Upper lobe of right lung (tissue), 1 donor: ENCODE data around the gene MAP3K9. TPM values are rescaled to one million over a fixed set of nuclear protein-coding genes. Genes with fewer than 3 reads are reported as not detected.
"Not testable (repeated sequence)": the region's sequence is repeated elsewhere in the genome, so short reads cannot be mapped to it uniquely, and the experiment has no call there.

Experiments used
- ATAC-seq: fragments of 200-7000 bp; cut with Tn5 transposase; one replicate; pipeline ENCODE4 v1.9.1; 2020; ENCODE audit warnings: mild to moderate bottlenecking, moderate library complexity
- DNase-seq: peaks from one replicate; pipeline ENCODE4 v3.0.0-alpha.2; 2020
- H3K27ac ChIP-seq: fragments of 200-600 bp; one replicate; pipeline ENCODE4 v1.8.0; 2022
- H3K27me3 ChIP-seq: fragments of 200-600 bp; one replicate; pipeline ENCODE4 v1.8.0; 2022; ENCODE audit warnings: mild to moderate bottlenecking
- H3K36me3 ChIP-seq: fragments of 200-600 bp; one replicate; pipeline ENCODE4 v1.8.0; 2022
- H3K4me1 ChIP-seq: fragments of 200-600 bp; one replicate; pipeline ENCODE4 v1.8.0; 2022
- H3K4me3 ChIP-seq: fragments of 200-600 bp; one replicate; pipeline ENCODE4 v1.8.0; 2022; ENCODE audit warnings: mild to moderate bottlenecking
- H3K9me3 ChIP-seq: fragments of 200-600 bp; one replicate; pipeline ENCODE4 v1.8.0; 2022
- intact Hi-C: fragments of 100-400 bp; cut with DNase I; formaldehyde crosslinking; loops from one replicate; pipeline ENCODE4 v1.11.0; 2022
- total RNA-seq: library from RNA; stranded (reverse); fragmentation: NEBNext Ultra II Directional; extraction: Animal tissue kit (Norgen Biotek cat#: 25700); gene quantifications from one replicate; pipeline ENCODE4 v1.2.1, GENCODE V29; 2021
- TF ChIP-seq, protein P1 (sequence below): fragments of 200-600 bp; IDR thresholded peaks from one replicate; pipeline ENCODE4 v1.8.0; 2022; ENCODE audit warnings: antibody characterized with exemption
- donor health status: DM: no; HTN: yes; CAD: no; lungs with severe emphysema.

MAP3K9 gene
- total RNA-seq, 1 donor from 2014 or later, result 12.0 TPM

DNA sequence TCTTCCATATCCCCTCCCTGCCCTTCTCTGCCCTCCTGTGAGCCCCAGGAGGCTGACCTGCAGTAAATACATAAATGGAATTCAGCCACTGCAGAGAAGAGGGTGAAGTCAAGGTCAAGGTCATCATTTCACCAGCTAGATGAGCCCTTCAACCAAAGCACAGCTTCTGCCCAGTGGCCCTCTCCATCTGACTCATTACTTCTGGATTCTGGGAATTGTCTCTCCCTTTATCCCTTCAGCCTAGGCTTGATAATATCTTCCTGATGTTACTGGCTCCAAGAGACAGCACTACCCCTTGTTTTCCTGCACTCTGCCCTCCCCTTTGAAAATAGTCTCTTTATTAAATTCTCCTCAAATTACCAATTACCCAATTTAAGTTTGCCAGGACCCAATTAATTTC lies 103.1 kb downstream of the MAP3K9 start:
- TF ChIP-seq, protein P1, sequence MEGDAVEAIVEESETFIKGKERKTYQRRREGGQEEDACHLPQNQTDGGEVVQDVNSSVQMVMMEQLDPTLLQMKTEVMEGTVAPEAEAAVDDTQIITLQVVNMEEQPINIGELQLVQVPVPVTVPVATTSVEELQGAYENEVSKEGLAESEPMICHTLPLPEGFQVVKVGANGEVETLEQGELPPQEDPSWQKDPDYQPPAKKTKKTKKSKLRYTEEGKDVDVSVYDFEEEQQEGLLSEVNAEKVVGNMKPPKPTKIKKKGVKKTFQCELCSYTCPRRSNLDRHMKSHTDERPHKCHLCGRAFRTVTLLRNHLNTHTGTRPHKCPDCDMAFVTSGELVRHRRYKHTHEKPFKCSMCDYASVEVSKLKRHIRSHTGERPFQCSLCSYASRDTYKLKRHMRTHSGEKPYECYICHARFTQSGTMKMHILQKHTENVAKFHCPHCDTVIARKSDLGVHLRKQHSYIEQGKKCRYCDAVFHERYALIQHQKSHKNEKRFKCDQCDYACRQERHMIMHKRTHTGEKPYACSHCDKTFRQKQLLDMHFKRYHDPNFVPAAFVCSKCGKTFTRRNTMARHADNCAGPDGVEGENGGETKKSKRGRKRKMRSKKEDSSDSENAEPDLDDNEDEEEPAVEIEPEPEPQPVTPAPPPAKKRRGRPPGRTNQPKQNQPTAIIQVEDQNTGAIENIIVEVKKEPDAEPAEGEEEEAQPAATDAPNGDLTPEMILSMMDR, result no peak
- Histone ChIP-seq H3K4me3 (no peak overlapping the region), H3K27me3 (no peaks in the 10 kb centered on the region), H3K27ac (no peak overlapping the region), H3K36me3 (no peaks in the 10 kb centered on the region), H3K9me3 (no peaks in the 10 kb centered on the region), H3K4me1 (no peaks in the 10 kb centered on the region)
- intact Hi-C loops, result no loop called here
- ATAC-seq, result no peak
- DNase-seq, result no peak

DNA sequence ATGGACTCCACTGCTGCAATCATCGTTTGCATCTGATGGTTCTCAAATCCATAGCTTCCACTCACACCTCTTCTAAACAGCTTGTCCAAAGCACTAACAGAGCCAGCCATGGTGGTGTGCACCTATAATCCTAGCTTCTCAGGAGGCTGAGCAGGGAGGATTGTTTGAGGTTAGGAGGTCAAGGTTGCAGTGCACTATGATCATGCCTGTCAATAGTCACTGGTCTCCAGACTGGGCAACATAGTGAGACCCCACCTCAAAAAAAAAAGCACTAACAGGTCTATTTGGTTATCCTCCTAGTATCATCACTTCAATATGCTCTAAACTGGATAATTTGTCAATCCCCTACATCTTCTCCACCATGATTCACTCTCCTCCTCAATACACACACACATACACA lies 104.4 kb downstream of the MAP3K9 start:
- Histone ChIP-seq H3K36me3 (no peaks in the 10 kb centered on the region), H3K4me3 (no peak overlapping the region), H3K4me1 (no peaks in the 10 kb centered on the region), H3K27me3 (no peaks in the 10 kb centered on the region), H3K9me3 (no peaks in the 10 kb centered on the region), H3K27ac (no peak overlapping the region)
- intact Hi-C loops, result no loop called here
- DNase-seq, result no peak
- TF ChIP-seq, protein P1, result no peak
- no peak for ATAC-seq

DNA sequence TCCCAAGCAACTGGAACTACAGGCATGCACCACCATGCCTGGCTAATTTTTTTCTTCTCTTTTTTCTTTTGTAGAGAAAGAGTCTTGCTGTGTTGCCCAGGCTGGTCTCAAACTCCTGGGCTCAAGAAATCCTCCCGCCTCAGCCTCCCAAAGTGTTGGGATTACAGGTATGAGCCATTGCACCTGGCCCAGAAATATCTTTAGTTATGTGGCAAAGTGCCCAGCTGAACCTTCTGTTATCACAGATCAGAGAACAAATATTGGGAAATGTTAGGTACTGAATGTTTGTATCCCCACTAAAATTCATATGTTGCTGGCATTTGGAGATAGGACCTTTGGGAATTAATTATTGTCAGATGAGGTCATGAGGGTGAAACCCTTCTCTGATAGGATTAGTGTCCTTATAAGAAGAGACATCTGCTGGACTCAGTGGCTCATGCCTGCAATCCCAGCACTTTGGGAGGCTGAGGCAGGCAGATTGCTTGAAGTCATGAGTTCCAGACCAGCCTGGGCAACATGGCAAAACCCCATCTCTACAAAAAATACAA lies 105.6 kb downstream of the MAP3K9 start:
- H3K36me3 ChIP-seq, intact Hi-C loops, H3K4me1 ChIP-seq, H3K27me3 ChIP-seq, ATAC-seq, H3K9me3 ChIP-seq, H3K27ac ChIP-seq, H3K4me3 ChIP-seq, DNase-seq: not testable (repeated sequence)

DNA sequence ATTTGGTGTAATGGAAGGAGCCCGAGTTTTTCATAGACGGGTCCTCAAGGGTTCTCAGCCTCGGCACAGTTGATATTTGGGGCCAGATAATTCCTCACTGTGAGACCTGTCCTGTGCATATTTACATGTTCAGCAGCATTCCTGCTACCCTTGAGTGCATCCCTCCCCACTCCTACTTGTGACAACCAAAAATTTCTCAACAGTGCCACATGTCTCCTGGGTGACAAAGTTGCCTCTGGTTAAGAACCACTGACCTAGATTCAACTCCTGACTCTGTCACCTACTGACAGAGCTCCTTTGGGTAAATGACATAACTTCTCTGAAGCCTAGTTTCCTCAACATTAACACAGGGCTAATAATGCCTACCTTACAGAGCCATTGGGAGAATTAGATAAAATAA lies 107.2 kb downstream of the MAP3K9 start:
- Histone ChIP-seq H3K4me3 (no peak overlapping the region), H3K4me1 (peaks cover 7% of the 10 kb centered on the region), H3K27me3 (no peaks in the 10 kb centered on the region), H3K27ac (no peak overlapping the region), H3K36me3 (no peaks in the 10 kb centered on the region), H3K9me3 (no peaks in the 10 kb centered on the region)
- TF ChIP-seq, protein P1, result no peak
- DNase-seq (no peak), ATAC-seq (peak; percentile 66)
- intact Hi-C loops, result no loop called here

DNA sequence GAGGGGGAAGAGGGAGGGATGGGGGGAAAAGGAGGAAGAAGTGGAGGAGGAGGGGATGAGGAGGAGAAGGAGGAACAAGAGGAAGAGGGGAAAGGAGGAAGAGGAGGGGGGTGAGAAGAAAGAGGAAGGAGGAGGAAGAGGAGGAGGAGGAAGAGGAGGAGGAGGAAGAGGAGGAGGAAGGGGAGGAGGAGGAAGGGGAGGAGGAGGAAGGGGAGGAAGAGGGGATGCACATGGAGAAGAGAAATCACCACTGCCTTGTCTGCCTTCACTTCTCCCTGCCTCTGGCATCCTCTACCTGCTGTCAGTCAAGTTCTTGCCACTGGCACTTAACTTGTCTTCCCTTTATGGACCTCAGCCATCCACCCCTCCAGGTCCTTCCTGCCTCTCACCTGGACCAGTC lies 107.7 kb downstream of the MAP3K9 start:
- intact Hi-C loops, result no loop called here
- no peaks in the 10 kb centered on the region for H3K36me3 ChIP-seq
- no peaks in the 10 kb centered on the region for H3K9me3 ChIP-seq
- H3K27me3 ChIP-seq, result no peaks in the 10 kb centered on the region
- peaks cover 8% of the 10 kb centered on the region for H3K4me1 ChIP-seq
- DNase-seq, result no peak
- no peak overlapping the region for H3K4me3 ChIP-seq
- no peak for ATAC-seq
- H3K27ac ChIP-seq, result no peak overlapping the region
- TF ChIP-seq, protein P1, result no peak

DNA sequence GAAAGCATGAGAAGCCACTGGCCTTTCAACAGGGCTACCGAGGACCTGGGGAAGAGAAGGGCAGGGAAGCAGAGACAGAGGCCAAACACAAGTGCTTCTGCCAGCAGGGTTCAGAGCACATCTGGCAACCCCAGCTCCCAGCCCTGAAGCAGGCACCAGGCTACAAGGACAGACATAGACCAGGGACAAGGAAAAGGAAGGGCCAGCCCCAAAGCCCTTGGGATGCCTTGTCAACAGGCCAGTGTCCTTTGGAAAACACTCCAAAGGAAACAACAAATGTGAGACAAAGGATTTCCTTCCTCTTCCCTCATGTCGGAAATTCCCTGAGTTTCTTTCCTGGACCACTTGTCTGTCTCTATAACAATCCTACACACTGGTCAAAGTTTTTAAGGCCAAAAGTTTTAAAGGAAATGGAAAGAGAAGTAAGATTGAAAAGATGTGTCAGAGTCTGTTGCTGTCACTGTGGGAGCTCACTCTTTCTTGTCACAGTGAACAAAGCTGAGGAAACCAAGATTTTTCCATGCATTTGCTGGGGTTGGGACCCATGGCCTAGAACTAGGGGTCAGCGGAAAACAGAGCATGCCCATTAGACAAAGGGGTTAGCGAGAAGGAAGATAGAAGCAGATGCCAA lies 108.2 kb downstream of the MAP3K9 start:
- DNase-seq, result no peak
- Histone ChIP-seq H3K27me3 (no peaks in the 10 kb centered on the region), H3K27ac (no peak overlapping the region), H3K4me1 (peaks cover 8% of the 10 kb centered on the region), H3K4me3 (no peak overlapping the region), H3K36me3 (no peaks in the 10 kb centered on the region), H3K9me3 (no peaks in the 10 kb centered on the region)
- TF ChIP-seq, protein P1, result no peak
- ATAC-seq, result no peak
- intact Hi-C loops, result no loop called here
